GM21447 (cell line): ENCODE data around the gene JSRP1.
A peak's percentile ranks its signal among the peaks of the same experiment; 100 is the strongest.

Experiments used
- ATAC-seq: cut with Tn5 transposase; IDR thresholded peaks from one replicate; pipeline ENCODE4 v1.9.1; 2021; ENCODE audit not compliant: unreplicated experiment

The JSRP1 gene

GRCh38 chr19:2233601-2234280 is 22.5 kb downstream of the JSRP1 start:
- no peak for ATAC-seq

GRCh38 chr19:2232286-2233151 is 23.7 kb downstream of the JSRP1 start:
- ATAC-seq: no peak

DNA sequence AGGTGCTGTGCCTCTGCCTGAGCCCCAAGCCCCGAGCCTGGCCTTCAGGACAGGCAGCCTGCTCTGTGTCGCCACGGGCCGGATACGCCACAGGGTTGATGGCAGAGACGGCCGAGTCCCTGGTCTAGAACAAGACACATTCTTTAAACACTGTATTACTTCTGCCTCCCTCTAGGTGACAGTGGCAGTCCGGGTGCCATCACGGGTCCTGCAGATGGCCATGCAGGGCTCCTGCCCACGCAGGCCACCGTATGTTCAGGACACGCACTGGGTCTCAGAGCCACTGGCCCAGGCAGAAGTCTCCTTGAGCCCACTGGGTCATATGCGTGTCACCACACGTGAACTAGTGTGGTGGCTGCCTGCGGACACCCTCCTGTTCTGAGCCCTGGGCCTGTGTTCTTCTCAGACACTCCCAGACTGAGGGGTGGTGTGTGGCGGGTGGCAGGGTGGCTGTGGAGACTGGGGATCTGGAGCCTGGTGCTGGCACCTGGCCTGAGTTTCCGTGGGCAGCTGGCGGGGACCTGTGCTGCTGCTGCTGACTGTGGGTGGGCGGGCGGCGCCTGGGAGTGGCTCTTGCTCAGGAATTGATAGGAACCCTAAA is 24.5 kb downstream of the JSRP1 start:
- no peak for ATAC-seq

DNA sequence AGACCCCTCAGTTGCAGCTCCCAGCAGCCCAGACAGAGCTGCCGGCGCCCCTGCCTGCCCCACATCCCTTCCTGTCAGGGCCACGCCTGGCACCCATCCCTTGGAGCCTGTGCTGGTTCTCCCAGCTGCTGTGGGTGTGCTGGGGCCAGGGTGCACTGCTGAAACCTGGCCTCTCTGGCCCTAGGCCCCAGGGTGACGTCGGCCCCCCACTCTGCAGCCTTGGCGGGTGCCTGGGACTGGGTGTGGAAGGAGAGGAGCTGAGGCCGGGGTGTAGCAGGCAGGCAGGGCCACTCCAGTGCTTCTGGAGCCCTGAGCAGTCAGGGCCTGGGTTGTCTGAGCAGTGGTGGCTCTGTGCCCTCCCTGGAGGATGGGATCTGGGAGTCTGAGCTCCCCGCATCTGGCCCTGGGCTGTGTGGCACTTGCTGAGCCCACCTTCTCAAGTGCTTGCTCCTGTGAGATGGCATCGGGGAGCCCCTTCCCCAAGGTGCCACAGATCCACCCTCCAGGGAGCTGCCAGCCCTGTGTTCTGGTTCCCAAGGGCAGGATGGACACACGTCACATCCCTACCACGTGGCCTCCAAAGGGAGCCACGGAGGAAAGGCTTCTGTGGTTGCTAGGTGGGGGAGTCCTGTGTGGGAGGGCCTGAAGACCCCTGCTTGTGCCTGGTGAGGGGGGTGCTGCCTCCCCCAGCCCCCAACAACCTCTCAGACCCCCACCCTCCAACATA is 25.2 kb downstream of the JSRP1 start:
- ATAC-seq: no peak

- ATAC-seq: no peak
Measured at GRCh38 chr19:2230033-2230531, 26.1 kb downstream of the JSRP1 start.

DNA sequence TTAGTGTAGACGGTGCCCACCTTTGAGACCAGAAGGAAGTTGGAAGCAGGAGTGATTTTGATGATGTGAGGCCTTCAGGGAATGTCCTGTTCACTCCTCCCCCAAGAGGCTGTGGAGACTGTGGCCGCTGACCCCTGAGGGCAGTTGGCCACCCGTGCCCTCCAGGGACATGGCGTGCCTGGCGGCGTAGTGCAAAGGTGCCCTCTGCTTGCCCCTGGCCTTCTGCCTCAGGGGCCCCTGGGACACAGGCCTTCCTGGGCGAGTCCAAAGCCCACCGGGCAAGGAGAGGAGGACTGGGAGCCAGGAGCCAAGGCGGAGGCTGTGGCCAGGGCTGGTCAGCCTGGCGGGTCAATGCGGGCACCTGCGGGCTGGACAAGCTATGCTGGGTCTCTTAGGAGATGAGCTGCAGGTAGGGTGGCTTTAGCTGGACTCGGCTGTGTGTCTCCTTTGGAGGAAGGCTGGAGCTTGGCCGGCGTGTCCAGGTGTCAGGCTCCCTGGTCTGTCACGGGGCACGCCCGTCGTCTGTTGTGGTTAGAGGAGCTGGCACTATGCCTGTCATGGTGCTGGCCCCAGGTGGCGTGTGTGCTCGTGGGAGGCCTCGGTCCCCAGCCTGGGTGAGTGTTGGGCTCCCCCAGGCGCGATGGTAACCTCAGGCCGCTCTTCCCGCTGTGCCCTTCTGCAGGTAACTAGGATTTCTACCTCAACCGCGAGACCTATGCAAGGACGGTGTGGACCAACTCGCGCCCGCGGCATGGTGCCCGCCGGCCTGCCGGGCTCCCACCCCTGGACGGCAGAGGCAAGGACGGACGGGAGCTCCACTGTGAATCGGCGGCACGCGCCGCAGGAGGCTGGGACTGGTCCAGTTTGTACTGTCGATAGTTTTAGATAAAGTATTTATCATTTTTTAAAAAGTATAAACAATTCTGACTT is 26.8 kb downstream of the JSRP1 start:
- no peak for ATAC-seq

- no peak for ATAC-seq
Measured at GRCh38 chr19:2228157-2229030, 27.8 kb downstream of the JSRP1 start.

- no peak for ATAC-seq
Measured at GRCh38 chr19:2227415-2228156, 28.6 kb downstream of the JSRP1 start.

DNA sequence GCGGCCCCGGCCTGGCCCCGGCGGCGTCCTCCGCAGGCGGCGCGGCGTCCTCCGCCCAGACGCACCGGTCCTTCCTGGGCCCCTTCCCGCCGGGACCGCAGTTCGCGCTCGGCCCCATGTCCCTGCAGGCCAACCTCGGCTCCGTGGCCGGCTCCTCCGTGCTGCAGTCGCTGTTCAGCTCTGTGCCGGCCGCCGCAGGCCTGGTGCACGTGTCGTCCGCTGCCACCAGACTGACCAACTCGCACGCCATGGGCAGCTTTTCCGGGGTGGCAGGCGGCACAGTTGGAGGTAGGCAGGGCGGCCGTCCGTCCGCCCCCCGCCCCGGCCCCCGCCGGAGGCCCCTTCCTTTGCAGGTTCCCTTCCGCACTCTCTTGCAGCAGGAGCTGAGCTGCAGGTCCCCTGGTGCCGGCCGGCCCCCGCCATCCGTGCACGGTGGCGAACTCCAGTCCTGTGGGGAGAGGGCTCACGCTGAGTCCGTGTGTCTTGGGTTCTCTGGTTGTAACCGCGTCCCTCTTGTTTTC is 29.3 kb downstream of the JSRP1 start:
- ATAC-seq: no peak

DNA sequence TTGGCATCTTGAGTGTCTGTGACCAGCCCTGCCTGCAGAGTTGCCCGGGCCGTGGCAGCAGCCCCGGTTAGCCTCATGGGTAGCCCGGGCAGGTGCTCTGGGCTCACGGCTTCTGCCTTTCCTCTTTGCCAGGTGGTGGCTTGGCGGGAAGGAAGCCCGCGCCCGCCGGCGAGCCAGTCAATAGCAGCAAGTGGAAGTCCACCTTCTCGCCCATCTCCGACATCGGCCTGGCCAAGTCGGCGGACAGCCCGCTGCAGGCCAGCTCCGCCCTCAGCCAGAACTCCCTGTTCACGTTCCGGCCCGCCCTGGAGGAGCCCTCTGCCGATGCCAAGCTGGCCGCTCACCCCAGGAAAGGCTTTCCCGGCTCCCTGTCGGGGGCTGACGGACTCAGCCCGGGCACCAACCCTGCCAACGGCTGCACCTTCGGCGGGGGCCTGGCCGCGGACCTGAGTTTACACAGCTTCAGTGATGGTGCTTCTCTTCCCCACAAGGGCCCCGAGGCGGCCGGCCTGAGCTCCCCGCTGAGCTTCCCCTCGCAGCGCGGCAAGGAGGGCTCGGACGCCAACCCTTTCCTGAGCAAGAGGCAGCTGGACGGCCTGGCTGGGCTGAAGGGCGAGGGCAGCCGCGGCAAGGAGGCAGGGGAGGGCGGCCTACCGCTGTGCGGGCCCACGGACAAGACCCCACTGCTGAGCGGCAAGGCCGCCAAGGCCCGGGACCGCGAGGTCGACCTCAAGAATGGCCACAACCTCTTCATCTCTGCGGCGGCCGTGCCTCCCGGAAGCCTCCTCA is 30.0 kb downstream of the JSRP1 start:
- ATAC-seq: no peak

DNA sequence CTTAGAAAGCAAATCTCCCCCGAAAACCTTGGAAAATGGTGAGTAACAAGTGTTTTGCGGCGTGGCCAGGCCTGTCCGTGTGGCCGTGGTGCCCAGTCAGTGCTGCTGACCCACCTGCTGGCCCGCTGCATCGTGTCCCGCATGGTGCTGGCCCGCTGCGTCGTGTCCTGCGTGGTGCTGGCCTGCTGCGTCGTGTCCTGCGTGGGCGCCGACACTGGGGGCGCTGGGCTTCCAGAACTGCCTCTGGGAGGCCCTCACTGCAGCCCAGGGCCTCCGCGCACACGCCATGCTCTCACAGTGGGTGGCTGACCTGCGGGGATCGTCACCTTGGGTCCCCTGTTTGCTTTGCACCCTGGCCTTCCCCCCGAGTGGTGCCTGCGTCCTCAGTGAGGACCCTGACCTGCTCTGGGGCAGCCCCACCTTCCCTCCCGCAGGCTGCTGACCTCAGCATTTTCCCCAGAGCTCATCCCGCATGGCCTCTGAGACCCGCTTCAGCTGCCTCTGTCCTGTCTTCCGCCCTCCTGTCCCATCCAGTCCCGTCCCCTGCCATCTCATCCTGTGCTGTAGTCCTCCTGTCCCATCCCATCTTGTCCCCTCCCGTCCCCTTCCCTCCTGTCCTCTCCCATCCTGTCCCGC is 30.7 kb downstream of the JSRP1 start:
- ATAC-seq: no peak

DNA sequence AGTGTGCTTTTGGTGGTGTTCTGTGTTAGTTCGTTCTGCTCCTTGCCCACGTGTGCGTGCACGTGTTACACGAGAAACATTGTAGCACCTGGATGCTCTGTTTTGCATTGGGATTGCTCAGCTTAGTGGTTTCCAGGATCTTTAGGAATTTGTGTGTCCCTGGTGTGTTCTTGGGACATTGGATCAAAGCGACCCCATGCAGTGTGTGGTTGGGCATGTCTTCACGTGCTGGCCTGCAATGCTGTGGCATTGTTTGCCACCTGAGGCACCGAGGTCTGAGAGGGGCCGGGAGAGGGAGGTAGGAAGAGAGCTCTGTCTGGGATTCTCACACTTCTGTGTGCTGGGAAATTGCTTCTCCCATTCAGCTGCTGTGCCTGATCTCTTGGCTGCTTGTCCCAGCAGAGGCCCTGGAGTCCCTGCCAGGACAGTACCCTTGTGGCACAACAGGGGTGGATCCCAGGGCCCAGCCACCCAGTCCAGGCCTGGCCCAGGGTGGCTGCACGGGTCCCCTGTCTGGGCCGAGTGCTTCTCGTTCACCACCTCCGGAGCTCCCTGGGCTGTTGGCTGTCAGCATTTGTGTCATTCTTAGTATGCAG is 31.4 kb downstream of the JSRP1 start:
- ATAC-seq: no peak

GRCh38 chr19:2223959-2224358 is 32.3 kb downstream of the JSRP1 start:
- ATAC-seq: peak; percentile 57

- no peak for ATAC-seq
Measured at GRCh38 chr19:2223391-2223790, 32.8 kb downstream of the JSRP1 start.

- ATAC-seq: no peak
Measured at GRCh38 chr19:2221918-2222317, 34.3 kb downstream of the JSRP1 start.

DNA sequence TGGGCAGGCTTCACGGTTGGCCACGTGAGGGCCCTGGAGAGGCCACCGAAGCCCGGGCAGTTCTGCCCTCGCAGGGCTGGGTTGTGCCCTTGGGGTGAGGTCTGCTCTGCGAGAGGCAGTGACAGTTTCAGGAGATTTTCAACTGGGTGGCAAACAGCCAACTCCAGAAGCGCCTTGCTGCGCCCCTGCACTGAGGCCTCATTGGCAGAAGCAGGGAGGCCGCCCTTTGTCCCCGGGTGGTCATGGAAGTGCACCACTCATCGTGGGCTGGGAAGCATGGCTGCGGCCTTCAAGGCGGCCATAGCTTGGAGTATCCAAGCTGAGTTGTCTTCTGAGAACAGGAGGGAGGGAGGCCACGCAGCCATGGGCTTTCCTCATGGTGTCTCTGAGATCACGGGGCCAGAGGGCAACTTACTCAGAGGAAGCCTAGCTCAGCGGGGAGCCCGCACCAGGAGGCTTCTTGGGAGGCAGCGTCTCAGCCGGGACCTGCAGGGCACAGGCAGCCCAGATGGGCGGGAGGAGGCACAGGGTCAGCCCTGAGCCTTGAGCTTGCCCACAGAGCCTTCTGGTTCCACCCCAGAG is 34.9 kb downstream of the JSRP1 start:
- ATAC-seq: no peak
